ENCODE measurements around the gene IL3RA.

GRCh38 chrX:1419545-1420355, 83.2 kb downstream of the IL3RA start:
- TF ChIP-seq CTCF (IDR thresholded peaks at IDR 0.05; ENCODE audit: low read length) (no peak), EZH2 (optimal IDR thresholded peaks at IDR 0.05; ENCODE audit: low read depth, low read length) (no peak), EZH2phosphoT487 (IDR thresholded peaks at IDR 0.05; ENCODE audit: low read length) (no peak)

Data from MM.1S (cell line).